ACC112 (cell line): ENCODE data around the gene VENTX.
"Not testable (repeated sequence)": the region's sequence is repeated elsewhere in the genome, so short reads cannot be mapped to it uniquely, and the experiment has no call there.

Experiments
- H2AFZ ChIP-seq: fragments of 200-600 bp; sonication (generic); one replicate; pipeline ENCODE4 v1.6.0; 2017; ENCODE audit warnings: antibody characterized with exemption, low read length; ENCODE audit not compliant: unreplicated experiment
- H3K27ac ChIP-seq: fragments of 200-600 bp; sonication (generic); 2 replicates; pipeline ENCODE4 v1.5.1; 2014; ENCODE audit warnings: low read depth, mild to moderate bottlenecking, antibody characterized with exemption, low read length, moderate library complexity
- H3K27me3 ChIP-seq: fragments of 200-600 bp; sonication (generic); 2 replicates; pipeline ENCODE4 v1.6.1; 2014; ENCODE audit warnings: mild to moderate bottlenecking, antibody characterized with exemption, low read length, moderate library complexity, mixed read lengths; ENCODE audit not compliant: insufficient read depth
- H3K36me3 ChIP-seq: fragments of 200-600 bp; sonication (generic); 2 replicates; pipeline ENCODE4 v1.6.1; 2016; ENCODE audit warnings: mild to moderate bottlenecking, antibody characterized with exemption, low read length, moderate library complexity, mixed read lengths; ENCODE audit not compliant: insufficient read depth
- H3K4me1 ChIP-seq: fragments of 200-600 bp; sonication (generic); one replicate; pipeline ENCODE4 v1.6.1; 2016; ENCODE audit warnings: low read length, mixed read lengths; ENCODE audit not compliant: insufficient read depth, unreplicated experiment, control insufficient read depth
- H3K4me3 ChIP-seq: fragments of 200-600 bp; sonication (generic); 2 replicates; pipeline ENCODE4 v1.5.1; 2014; ENCODE audit warnings: mild to moderate bottlenecking, low read depth, low read length
- H3K79me2 ChIP-seq: fragments of 200-600 bp; sonication (generic); one replicate; pipeline ENCODE4 v1.6.0; 2016; ENCODE audit warnings: low read length; ENCODE audit not compliant: control insufficient read depth, unreplicated experiment, insufficient read depth

VENTX gene

GRCh38 chr10:133229265-133230043 lies 8.2 kb upstream of the VENTX start:
- Histone ChIP-seq H3K4me1 (no peaks in the 10 kb centered on the region), H3K27ac (no peak overlapping the region), H3K4me3 (no peak overlapping the region), H3K27me3 (peaks cover 56% of the 10 kb centered on the region), H2AFZ (no peak overlapping the region), H3K36me3 (no peaks in the 10 kb centered on the region), H3K79me2 (no peaks in the 10 kb centered on the region)

GRCh38 chr10:133230044-133230361 lies 7.7 kb upstream of the VENTX start, which contains the start of gene UTF1:
TSS of gene UTF1 (plus strand) at chr10:133230217. CDS start at chr10:133230289, 72 bp downstream.
- H3K4me1 ChIP-seq: no peaks in the 10 kb centered on the region
- H2AFZ ChIP-seq: no peak within 1 kb of the TSS
- no peak within 1 kb of the TSS for H3K4me3 ChIP-seq

GRCh38 chr10:133230387-133231195 lies 7.1 kb upstream of the VENTX start:
- H3K27me3 ChIP-seq: peaks cover 63% of the 10 kb centered on the region
- H3K27ac ChIP-seq: no peak overlapping the region
- no peaks in the 10 kb centered on the region for H3K4me1 ChIP-seq
- no peak overlapping the region for H3K4me3 ChIP-seq
- no peak overlapping the region for H2AFZ ChIP-seq
- H3K36me3 ChIP-seq: no peaks in the 10 kb centered on the region
- H3K79me2 ChIP-seq: no peaks in the 10 kb centered on the region

More at GRCh38 chr10:133230044-133230361, 7.7 kb upstream of the VENTX start, which contains the start of gene UTF1:
- H3K79me2 ChIP-seq: no peaks in the 10 kb centered on the region
- no peaks in the 10 kb centered on the region for H3K36me3 ChIP-seq
- no peak within 1 kb of the TSS for H3K27ac ChIP-seq
- H3K27me3 ChIP-seq: peaks cover 57% of the 10 kb centered on the region

DNA sequence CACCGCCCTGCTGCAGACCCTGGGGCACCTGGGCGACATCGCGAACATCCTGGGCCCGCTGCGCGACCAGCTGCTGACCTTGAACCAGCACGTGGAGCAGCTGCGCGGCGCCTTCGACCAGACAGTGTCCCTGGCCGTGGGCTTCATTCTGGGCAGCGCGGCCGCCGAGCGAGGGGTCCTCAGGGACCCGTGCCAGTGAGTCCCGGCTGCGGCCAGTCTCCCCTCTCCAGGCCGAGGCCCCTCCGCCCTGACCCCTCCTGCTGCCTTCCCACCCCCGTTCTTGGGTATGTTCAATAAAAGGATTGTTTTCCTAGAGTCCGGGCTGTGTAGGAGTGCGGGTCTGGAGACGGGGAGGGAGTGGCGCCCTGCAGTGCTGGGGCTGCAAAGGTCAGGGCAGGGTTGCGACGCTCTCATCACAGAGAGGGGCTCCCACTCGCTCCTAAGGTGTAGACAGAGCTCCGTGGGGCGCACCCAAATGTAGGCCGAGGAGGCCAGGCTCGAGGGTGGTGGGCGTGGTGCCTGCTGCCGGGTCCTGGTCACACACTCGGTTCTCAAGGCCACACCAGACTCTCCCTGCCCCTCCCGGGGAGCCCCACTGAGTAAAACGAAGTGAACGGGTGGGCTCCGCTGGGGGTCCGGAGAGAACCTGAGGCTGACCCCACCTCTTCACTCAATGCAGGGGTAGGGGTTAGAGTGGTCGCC lies 6.3 kb upstream of the VENTX start:
- H3K4me1 ChIP-seq: no peaks in the 10 kb centered on the region
- H3K27ac ChIP-seq: no peak overlapping the region
- H3K4me3 ChIP-seq: no peak overlapping the region
- H3K36me3 ChIP-seq: no peaks in the 10 kb centered on the region
- no peak overlapping the region for H2AFZ ChIP-seq
- no peaks in the 10 kb centered on the region for H3K79me2 ChIP-seq
- H3K27me3 ChIP-seq: peaks cover 71% of the 10 kb centered on the region

- no peaks in the 10 kb centered on the region for H3K79me2 ChIP-seq
- H3K36me3 ChIP-seq: no peaks in the 10 kb centered on the region
- H3K4me3 ChIP-seq: no peak overlapping the region
- no peaks in the 10 kb centered on the region for H3K4me1 ChIP-seq
- peaks cover 77% of the 10 kb centered on the region for H3K27me3 ChIP-seq
- H3K27ac ChIP-seq: no peak overlapping the region
- no peak overlapping the region for H2AFZ ChIP-seq
Measured at GRCh38 chr10:133231946-133232574, 5.6 kb upstream of the VENTX start.

DNA sequence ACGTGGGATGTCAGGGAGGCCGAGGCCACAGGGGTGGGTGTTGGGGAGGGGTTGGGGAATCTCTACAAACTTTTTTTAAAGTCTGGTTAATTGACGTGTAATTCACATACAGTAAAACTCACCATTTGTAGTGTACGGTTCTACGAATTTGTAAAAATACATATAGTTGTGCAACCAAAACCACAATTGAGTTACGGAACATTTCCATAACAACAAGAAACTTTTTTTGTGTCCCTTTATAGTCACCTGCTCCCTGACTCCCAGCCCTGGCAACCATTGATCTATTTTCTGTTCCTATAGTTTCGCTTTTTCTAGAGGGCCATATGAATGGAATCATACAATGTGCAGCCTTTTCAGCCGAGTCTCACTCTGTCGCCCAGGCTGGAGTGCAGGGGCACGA lies 2.9 kb upstream of the VENTX start:
- H3K27me3 ChIP-seq: peaks cover 83% of the 10 kb centered on the region
- not testable (repeated sequence) for H2AFZ ChIP-seq, H3K4me3 ChIP-seq, H3K79me2 ChIP-seq, H3K36me3 ChIP-seq, H3K4me1 ChIP-seq, H3K27ac ChIP-seq

GRCh38 chr10:133235265-133235855 lies 2.3 kb upstream of the VENTX start:
- no peaks in the 10 kb centered on the region for H3K79me2 ChIP-seq
- no peak overlapping the region for H2AFZ ChIP-seq
- no peaks in the 10 kb centered on the region for H3K4me1 ChIP-seq
- H3K27me3 ChIP-seq: peaks cover 80% of the 10 kb centered on the region
- no peak overlapping the region for H3K4me3 ChIP-seq
- H3K27ac ChIP-seq: no peak overlapping the region
- H3K36me3 ChIP-seq: no peaks in the 10 kb centered on the region

DNA sequence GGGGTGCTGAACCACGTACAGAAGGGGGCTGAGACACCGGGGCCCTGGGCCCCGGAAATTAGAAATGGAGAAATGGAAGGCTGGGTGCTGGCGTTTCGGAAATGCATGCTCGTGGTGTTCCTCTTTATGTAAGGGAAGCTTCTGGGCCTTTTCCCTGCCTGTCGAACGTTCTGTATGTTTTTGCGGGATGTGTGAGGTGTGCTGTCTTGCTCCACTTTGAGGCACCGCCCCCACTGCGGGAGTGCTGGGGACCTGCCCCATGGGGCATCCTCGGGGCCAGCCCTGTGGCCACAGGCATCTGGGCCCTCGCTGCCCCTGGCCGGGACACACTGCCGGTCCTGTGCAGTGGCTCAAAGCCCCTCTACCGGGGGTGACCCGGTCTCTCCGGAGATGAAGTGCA lies 1.7 kb upstream of the VENTX start:
- Histone ChIP-seq H3K36me3 (no peaks in the 10 kb centered on the region), H3K27ac (no peak overlapping the region), H3K4me3 (no peak overlapping the region), H3K27me3 (peaks cover 75% of the 10 kb centered on the region), H3K4me1 (no peaks in the 10 kb centered on the region), H2AFZ (no peak overlapping the region), H3K79me2 (no peaks in the 10 kb centered on the region)

DNA sequence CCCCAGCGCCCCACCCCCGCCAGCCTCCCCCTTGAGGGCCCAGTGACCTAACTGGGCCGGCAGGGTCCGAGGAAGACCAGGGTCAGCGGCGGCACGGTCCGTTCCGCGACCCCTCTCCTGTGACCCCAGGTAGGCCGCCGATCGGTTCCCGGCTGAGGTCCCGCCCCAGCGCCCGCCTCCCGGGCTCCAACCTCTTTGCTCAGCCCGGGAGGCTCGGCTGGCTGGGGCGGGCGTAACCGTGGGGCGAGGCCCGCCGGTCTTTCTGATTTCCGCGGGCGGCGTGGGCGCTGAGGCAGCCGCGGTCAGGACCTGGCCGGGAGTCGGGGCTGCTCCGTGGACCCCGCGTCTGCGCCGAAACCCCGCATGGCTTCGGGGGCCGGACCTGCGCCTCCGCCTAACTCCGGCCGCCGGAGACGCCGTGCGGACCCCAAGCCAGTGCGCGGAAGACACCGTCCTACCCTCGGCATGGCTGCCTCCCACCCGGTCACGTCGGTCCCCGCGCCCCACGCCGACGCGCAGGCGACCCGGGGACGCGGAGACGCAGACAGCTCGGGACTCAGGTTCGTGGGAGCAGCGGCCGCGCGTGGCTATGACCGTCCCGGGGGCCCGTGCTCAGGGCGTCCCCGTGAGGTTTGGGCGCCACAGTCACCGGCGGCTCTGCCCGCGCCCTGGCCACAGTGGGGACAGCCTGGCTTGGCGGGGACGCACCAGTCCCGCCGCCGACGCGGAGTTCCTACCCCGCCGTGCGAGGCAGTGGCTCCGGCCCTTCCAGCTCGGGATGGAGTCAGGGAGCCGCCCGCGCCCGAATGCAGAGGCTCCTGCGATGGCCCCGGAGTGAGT lies 1.0 kb upstream of the VENTX start:
- Histone ChIP-seq H3K27me3 (peaks cover 73% of the 10 kb centered on the region), H3K36me3 (no peaks in the 10 kb centered on the region), H2AFZ (no peak overlapping the region), H3K4me3 (0 out of 2 replicates have a peak overlapping the region, but pooled peaks have one; percentile 25), H3K4me1 (no peaks in the 10 kb centered on the region), H3K27ac (no peak overlapping the region), H3K79me2 (no peaks in the 10 kb centered on the region)
